Vagina (tissue), 2 donors: Measurements from ENCODE around the gene KRTAP10-12. TPM values are rescaled to one million over a fixed set of nuclear protein-coding genes. Genes with fewer than 3 reads are reported as not detected.

Experiments used
- DNase-seq, 2 donors: peaks; one replicate each; pipeline ENCODE4 v3.0.0-alpha.2; 2017; ENCODE audit errors: extremely low spot score in 2 of 2
- H3K27ac ChIP-seq: fragments of 200-600 bp; sonication (generic); one replicate; pipeline ENCODE4 v1.5.1; 2019
- H3K27me3 ChIP-seq: fragments of 200-600 bp; sonication (generic); one replicate; pipeline ENCODE4 v1.5.1; 2019
- H3K36me3 ChIP-seq, 2 donors: fragments of 200-600 bp; sonication (generic); one replicate each; pipeline ENCODE4 v1.5.1; 2017 to 2019
- H3K4me1 ChIP-seq: fragments of 200-600 bp; sonication (generic); one replicate; pipeline ENCODE4 v1.5.1; 2019
- H3K4me3 ChIP-seq, 2 donors: fragments of 200-600 bp; sonication (generic); 1 replicate in 1 of 2; 2 replicates in 1 of 2; pipeline ENCODE4 v1.5.1; 2016 to 2019
- H3K9me3 ChIP-seq: fragments of 200-600 bp; sonication (generic); one replicate; pipeline ENCODE4 v1.5.1; 2019
- POLR2A ChIP-seq, 2 donors: fragments of 450-650 bp; IDR thresholded peaks; one replicate each; pipeline ENCODE4 v1.6.1; 2017; ENCODE audit warnings: antibody characterized with exemption in 2 of 2, mild to moderate bottlenecking in 2 of 2, moderate library complexity in 2 of 2
- POLR2AphosphoS5 ChIP-seq, 2 donors: sonication (generic); formaldehyde crosslinking; IDR thresholded peaks; one replicate each; pipeline ENCODE4 v1.9.0; 2017; ENCODE audit warnings: antibody characterized with exemption in 2 of 2, mild to moderate bottlenecking in 2 of 2, low read depth in 1 of 2; ENCODE audit not compliant: insufficient read depth in 1 of 2
- intact Hi-C: fragments of 100-400 bp; cut with DNase I; formaldehyde crosslinking; loops from one replicate; pipeline ENCODE4 v1.15.1; 2023
- total RNA-seq: library from RNA; depleted of rRNA; stranded (reverse); fragments of >200 nt; gene quantifications from one replicate; pipeline ENCODE4 v1.2.3, GENCODE V29; 2016
- TF ChIP-seq, protein P1 (sequence below), 3 experiments: fragments of 450-650 bp in 2 of 3; fragments of 200-600 bp in 1 of 3; sonication (generic) in 1 of 3; IDR thresholded peaks; one replicate each; pipeline ENCODE4 v1.5.1; 2017 to 2019; ENCODE audit warnings: antibody characterized with exemption in 3 of 3, mild to moderate bottlenecking in 2 of 3, moderate library complexity in 2 of 3

Gene KRTAP10-12
- total RNA-seq, 1 donor from 2014 or later = not detected

DNA sequence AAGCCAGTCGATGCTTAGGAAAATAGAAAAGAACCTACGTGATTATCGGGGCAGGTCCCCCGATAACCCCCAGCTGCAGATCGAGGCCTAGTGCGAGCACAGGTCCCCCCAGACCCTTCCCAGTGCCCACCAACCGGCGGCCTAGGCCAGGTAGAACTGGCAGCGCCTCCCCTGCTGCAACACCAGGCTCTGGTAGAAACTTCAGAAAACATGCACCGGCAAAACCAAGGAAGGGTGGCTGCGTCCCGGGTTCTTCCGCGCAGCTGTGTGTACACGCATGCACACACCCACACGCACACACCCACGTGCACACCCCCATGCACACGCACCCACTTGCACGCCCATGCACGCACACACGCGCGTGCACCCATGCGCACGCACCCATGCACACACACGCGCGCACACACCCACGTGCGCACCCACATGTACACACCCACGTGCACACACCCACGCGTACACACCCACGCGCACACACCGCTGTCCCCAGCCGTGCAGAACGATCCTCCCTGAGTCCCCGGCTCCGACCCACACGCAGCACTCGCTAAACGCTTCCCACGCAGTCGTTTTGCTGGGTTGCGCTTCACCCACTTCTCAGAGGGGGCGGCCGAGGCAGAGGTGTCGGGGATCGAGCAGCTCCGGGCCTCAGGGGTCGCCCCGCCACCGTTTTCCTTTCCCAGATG lies 9.2 kb downstream of the KRTAP10-12 start:
- Histone ChIP-seq H3K27ac (no peak overlapping the region), H3K4me1 (peaks cover 23% of the 10 kb centered on the region), H3K27me3 (peaks cover 14% of the 10 kb centered on the region), H3K9me3 (no peaks in the 10 kb centered on the region), H3K4me3 (no peak overlapping the region), H3K36me3 (no peaks in the 10 kb centered on the region)
- peak in 1 of 2 donors; percentile 34 for DNase-seq
- TF ChIP-seq, protein P1, sequence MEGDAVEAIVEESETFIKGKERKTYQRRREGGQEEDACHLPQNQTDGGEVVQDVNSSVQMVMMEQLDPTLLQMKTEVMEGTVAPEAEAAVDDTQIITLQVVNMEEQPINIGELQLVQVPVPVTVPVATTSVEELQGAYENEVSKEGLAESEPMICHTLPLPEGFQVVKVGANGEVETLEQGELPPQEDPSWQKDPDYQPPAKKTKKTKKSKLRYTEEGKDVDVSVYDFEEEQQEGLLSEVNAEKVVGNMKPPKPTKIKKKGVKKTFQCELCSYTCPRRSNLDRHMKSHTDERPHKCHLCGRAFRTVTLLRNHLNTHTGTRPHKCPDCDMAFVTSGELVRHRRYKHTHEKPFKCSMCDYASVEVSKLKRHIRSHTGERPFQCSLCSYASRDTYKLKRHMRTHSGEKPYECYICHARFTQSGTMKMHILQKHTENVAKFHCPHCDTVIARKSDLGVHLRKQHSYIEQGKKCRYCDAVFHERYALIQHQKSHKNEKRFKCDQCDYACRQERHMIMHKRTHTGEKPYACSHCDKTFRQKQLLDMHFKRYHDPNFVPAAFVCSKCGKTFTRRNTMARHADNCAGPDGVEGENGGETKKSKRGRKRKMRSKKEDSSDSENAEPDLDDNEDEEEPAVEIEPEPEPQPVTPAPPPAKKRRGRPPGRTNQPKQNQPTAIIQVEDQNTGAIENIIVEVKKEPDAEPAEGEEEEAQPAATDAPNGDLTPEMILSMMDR (IDR thresholded peaks at IDR 0.05) = no peak
- no peak for TF ChIP-seq POLR2AphosphoS5 (IDR thresholded peaks at IDR 0.05; ENCODE audit: insufficient read depth in 1 of 2, low read depth in 1 of 2)
- TF ChIP-seq POLR2A (IDR thresholded peaks at IDR 0.05) = no peak
- intact Hi-C loops = no loop called here

DNA sequence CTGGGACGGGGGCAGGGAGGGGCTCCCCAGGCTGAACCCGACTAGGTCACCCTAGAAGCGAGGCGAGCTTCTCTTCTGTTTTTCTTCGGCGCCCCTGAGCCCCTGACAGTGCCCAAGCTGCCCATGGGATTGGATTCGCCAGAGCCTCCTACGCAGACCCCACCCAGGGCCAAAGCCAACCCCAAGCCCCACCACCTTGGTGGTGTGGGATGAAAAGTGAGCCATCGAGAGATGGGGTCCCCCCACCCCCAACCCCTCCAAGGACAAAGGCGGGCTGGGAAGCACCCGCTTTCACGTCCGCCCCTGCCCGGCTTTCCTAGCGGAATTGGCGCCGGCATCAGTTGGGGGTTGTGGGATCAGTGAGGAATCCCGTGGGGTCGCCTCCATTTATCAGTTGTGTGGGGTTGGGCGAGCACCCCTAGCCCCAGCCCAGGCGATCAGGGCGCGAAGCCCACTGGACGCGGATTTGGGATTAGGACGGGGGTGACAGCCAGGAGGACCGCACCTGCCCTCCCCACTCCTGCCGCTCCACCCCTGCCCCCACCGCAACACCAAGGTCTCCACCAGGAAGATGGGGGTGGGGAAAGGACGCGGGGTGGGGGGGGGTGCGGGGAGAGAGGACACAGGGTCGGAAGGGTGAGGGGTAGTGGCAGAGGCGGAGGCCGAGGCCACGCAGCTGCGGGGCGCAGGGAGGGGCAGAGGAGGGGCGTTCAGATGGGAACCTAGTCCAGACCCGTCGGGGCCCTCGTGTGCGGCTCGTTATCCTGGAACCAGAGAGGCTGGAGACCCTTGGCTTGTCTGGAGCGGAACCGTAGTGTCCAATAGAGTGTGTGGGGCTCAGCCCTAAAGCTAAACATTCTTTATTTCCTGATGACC lies 10.0 kb downstream of the KRTAP10-12 start:
- Histone ChIP-seq H3K36me3 (no peaks in the 10 kb centered on the region), H3K27ac (no peak overlapping the region), H3K4me3 (no peak overlapping the region), H3K27me3 (peaks cover 14% of the 10 kb centered on the region), H3K4me1 (peaks cover 28% of the 10 kb centered on the region), H3K9me3 (no peaks in the 10 kb centered on the region)
- intact Hi-C loops = no loop called here
- TF ChIP-seq POLR2AphosphoS5 (IDR thresholded peaks at IDR 0.05; ENCODE audit: insufficient read depth in 1 of 2, low read depth in 1 of 2) (no peak), POLR2A (IDR thresholded peaks at IDR 0.05) (no peak)
- TF ChIP-seq, protein P1 (IDR thresholded peaks at IDR 0.05) = no peak
- DNase-seq = peak in 1 of 2 donors; percentile 72

DNA sequence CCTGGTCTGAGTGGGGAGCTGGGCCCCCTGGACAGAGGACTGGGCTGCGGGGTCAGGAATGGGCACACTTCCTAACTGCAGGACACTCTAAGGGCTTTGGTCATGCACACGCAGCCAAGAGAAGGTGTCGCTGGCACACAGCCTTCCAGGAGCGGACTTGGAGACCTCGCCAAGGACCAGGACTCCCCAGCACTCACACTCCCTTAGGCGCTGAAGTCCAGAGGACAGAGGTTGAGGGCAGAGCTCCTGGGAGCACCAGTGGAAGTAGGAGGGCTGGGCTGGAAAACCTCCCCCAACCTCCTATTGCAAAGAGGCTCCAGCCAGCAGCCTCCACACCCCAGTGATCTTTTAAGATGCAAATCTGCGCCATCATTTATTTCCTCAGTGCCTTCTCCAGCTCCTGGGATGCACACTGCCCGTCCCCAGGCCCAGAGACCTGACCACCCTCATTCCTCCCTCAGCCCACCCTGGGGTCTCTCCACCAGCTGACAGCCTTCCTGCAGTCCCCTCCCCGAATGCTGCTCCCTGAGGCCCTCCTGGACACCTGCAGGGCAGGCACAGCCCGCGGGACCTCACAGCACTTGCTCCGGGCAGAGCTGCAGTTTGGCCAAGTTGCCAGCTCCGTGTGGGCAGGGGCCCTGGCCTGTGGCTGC lies 11.4 kb downstream of the KRTAP10-12 start:
- peak in 1 of 2 donors; percentile 94 for DNase-seq
- TF ChIP-seq POLR2A (IDR thresholded peaks at IDR 0.05) = no peak
- no peak for TF ChIP-seq POLR2AphosphoS5 (IDR thresholded peaks at IDR 0.05; ENCODE audit: insufficient read depth in 1 of 2, low read depth in 1 of 2)
- TF ChIP-seq, protein P1 (IDR thresholded peaks at IDR 0.05) = no peak
- Histone ChIP-seq H3K4me3 (no peak overlapping the region), H3K36me3 (no peaks in the 10 kb centered on the region), H3K27ac (no peak overlapping the region), H3K4me1 (peaks cover 28% of the 10 kb centered on the region), H3K9me3 (no peaks in the 10 kb centered on the region), H3K27me3 (peaks cover 14% of the 10 kb centered on the region)
- intact Hi-C loops = no loop called here

DNA sequence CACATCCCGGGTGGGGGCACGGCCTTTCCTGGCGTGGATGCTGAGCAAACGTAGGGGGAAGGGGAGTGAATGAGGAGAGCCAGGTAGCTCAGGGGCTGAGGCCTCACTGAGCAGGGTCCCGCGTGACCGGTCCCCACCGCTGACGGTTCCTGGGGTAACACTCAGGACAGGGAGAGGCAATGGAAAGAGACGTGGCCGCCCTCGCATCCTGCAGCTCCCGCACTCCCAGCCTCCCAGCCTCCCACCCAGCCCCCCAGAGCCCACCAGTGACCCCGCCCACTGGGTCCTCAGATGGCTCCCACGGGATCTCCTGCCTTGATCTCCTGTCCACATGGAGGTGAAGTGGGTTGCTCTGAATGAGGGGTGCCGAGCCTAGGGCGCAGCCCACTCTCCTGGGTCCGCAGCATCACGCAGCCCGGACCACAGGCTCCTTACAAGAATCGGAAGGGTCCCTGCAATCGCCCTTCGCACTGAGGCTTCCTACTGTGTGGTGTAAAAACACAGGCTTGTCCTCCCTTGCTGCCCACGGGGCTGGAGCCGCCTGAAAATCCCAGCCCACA lies 12.0 kb downstream of the KRTAP10-12 start:
- peaks cover 14% of the 10 kb centered on the region for H3K27me3 ChIP-seq
- TF ChIP-seq POLR2A (IDR thresholded peaks at IDR 0.05) (no peak), POLR2AphosphoS5 (IDR thresholded peaks at IDR 0.05; ENCODE audit: insufficient read depth in 1 of 2, low read depth in 1 of 2) (no peak)
- TF ChIP-seq, protein P1 (IDR thresholded peaks at IDR 0.05) = no peak
- no peak overlapping the region for H3K4me3 ChIP-seq
- no peaks in the 10 kb centered on the region for H3K9me3 ChIP-seq
- H3K4me1 ChIP-seq = peaks cover 28% of the 10 kb centered on the region
- H3K36me3 ChIP-seq = no peaks in the 10 kb centered on the region
- DNase-seq = peak in 1 of 2 donors; percentile 58
- intact Hi-C loops = no loop called here
- H3K27ac ChIP-seq = no peak overlapping the region
